HepG2 (cell line): ENCODE measurements around the gene BBC3. TPM values are rescaled to one million over a fixed set of nuclear protein-coding genes. Genes with fewer than 3 reads are reported as not detected.

Source experiments
- BCL6 ChIP-seq: IDR thresholded peaks from 2 replicates; pipeline ENCODE4 v1.6.1; 2016; ENCODE audit warnings: missing genetic modification reagents, missing compliant biosample characterization
- HOXA3 ChIP-seq: sonication (generic); formaldehyde crosslinking; IDR thresholded peaks from 2 replicates; pipeline ENCODE4 v1.5.0; 2020; ENCODE audit warnings: missing genetic modification reagents
- KDM4B ChIP-seq: sonication (generic); formaldehyde crosslinking; IDR thresholded peaks from 2 replicates; pipeline ENCODE4 v1.4.0; 2020; ENCODE audit warnings: missing genetic modification reagents
- RORA ChIP-seq: sonication (generic); formaldehyde crosslinking; IDR thresholded peaks from 2 replicates; pipeline ENCODE4 v1.5.0; 2020; ENCODE audit warnings: mild to moderate bottlenecking, missing genetic modification reagents, moderate library complexity
- SETDB1 ChIP-seq: sonication (generic); formaldehyde crosslinking; IDR thresholded peaks from 2 replicates; pipeline ENCODE4 v1.5.1; 2020; ENCODE audit warnings: missing genetic modification reagents, mild to moderate bottlenecking, borderline replicate concordance
- SP2 ChIP-seq: sonication (generic); formaldehyde crosslinking; IDR thresholded peaks from 2 replicates; pipeline ENCODE4 v1.5.1; 2020; ENCODE audit warnings: mild to moderate bottlenecking, missing genetic modification reagents
- STAG1 ChIP-seq: sonication (generic); formaldehyde crosslinking; IDR thresholded peaks from 2 replicates; pipeline ENCODE4 v1.4.0; 2020; ENCODE audit warnings: missing genetic modification reagents
- ZBTB7A ChIP-seq: sonication (generic); formaldehyde crosslinking; IDR thresholded peaks from 2 replicates; pipeline ENCODE4 v1.8.0; 2022; ENCODE audit warnings: mild to moderate bottlenecking, missing genetic modification reagents
- ZMYM3 ChIP-seq: sonication (generic); formaldehyde crosslinking; IDR thresholded peaks from 2 replicates; pipeline ENCODE4 v1.5.1; 2020; ENCODE audit warnings: mild to moderate bottlenecking, missing genetic modification reagents
- ZNF101 ChIP-seq: sonication (generic); formaldehyde crosslinking; IDR thresholded peaks from 2 replicates; pipeline ENCODE4 v1.4.0; 2020; ENCODE audit warnings: mild to moderate bottlenecking, low read depth, missing genetic modification reagents, borderline replicate concordance
- ZNF556 ChIP-seq: sonication (generic); formaldehyde crosslinking; IDR thresholded peaks from 2 replicates; pipeline ENCODE4 v1.4.0; 2020; ENCODE audit warnings: mild to moderate bottlenecking, missing genetic modification reagents, borderline replicate concordance
- ZNF749 ChIP-seq: sonication (generic); formaldehyde crosslinking; IDR thresholded peaks from 2 replicates; pipeline ENCODE4 v1.8.0; 2022; ENCODE audit warnings: mild to moderate bottlenecking, missing genetic modification reagents, moderate library complexity, borderline replicate concordance
- polyA plus RNA-seq, 8 experiments: library from polyadenylated mRNA; depleted of rRNA in 3 of 8; stranded (reverse) in 7 of 8; unstranded in 1 of 8; fragments of >200 nt; fragmentation: Illumina TruSeq in 4 of 8; extraction: Trizol in 4 of 8; gene quantifications; 2 replicates each; pipeline versions ENCODE4 v1.2.1 to v1.2.3, GENCODE V29; 2011 to 2016; ENCODE audit warnings: low read depth in 4 of 8, missing spikeins in 1 of 8, mixed read lengths in 1 of 8; ENCODE audit not compliant: insufficient read depth in 1 of 8
- total RNA-seq, 5 experiments: library from RNA; depleted of rRNA; stranded (reverse); fragments of >200 nt; fragmentation: Illumina TruSeq; extraction: Trizol; gene quantifications; 2 replicates each; pipeline ENCODE4 v1.2.3, GENCODE V29; 2016; ENCODE audit warnings: low read depth in 1 of 5
- TF ChIP-seq, protein P1 (sequence below): sonication (generic); formaldehyde crosslinking; IDR thresholded peaks from 2 replicates; pipeline ENCODE4 v1.5.0; 2020; ENCODE audit warnings: mild to moderate bottlenecking, missing genetic modification reagents
- TF ChIP-seq, protein P2 (sequence below): sonication (generic); formaldehyde crosslinking; IDR thresholded peaks from 2 replicates; pipeline ENCODE4 v1.5.0; 2020; ENCODE audit warnings: mild to moderate bottlenecking, missing genetic modification reagents, borderline replicate concordance

BBC3 gene
- total and polyA plus RNA-seq, 2 of the 13 experiments (the other 11 are each of a cell fraction or from before 2014, with no cell fraction given), result 6.1 to 8.8 TPM

DNA sequence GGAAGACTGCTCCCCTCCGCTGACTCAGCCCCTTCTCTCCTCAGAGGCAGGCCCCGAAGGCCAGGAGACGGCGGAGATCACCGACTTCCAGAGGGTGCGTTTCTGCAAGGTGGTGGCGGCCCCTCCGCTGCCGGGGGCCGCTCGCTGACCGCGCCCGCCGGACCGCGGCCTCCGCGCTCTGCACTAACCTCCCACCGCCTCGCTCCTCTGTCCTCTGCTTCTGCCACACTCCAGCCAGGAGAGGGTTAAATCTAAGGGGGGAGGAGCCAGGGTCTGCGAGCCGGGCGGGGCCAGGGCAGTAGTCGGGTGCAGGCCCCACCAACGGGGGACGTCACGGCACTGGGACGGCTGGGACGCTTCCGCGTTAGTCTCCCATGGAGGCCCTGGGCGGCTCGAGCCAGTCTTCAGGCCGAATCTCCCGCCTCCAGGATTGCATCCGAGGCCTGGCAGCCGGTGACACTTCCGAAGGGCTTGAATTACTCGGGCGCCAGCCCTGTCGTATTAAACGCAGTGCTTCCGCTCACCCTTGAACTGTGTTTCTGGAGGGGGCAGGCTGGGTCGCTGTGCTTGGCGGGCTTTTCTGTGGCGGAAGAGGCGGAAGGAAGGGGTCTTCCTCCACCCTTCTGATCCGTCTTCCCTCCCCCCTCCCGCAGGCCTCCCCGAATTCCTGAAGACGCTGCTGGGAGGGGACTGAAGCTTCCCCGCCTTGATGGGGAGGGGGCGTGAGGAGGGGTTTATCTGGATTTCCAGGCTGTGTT lies 42.5 kb upstream of the BBC3 start (continued):
- TF ChIP-seq, protein P1, sequence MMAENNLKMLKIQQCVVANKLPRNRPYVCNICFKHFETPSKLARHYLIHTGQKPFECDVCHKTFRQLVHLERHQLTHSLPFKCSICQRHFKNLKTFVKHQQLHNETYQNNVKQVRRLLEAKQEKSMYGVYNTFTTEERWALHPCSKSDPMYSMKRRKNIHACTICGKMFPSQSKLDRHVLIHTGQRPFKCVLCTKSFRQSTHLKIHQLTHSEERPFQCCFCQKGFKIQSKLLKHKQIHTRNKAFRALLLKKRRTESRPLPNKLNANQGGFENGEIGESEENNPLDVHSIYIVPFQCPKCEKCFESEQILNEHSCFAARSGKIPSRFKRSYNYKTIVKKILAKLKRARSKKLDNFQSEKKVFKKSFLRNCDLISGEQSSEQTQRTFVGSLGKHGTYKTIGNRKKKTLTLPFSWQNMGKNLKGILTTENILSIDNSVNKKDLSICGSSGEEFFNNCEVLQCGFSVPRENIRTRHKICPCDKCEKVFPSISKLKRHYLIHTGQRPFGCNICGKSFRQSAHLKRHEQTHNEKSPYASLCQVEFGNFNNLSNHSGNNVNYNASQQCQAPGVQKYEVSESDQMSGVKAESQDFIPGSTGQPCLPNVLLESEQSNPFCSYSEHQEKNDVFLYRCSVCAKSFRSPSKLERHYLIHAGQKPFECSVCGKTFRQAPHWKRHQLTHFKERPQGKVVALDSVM (CRISPR knock-in tag), result peak; percentile 84
- TF ChIP-seq ZNF101 (no peak), ZNF749 (CRISPR knock-in tag) (no peak), BCL6 (CRISPR knock-in tag) (no peak), SP2 (CRISPR knock-in tag) (no peak), ZBTB7A (CRISPR knock-in tag) (peak; percentile 61), STAG1 (CRISPR knock-in tag) (no peak), KDM4B (CRISPR knock-in tag) (0 out of 2 replicates have a peak, but pooled peaks have one; percentile 19), RORA (no peak), HOXA3 (peak; percentile 60), ZMYM3 (CRISPR knock-in tag) (peak; percentile 65), SETDB1 (no peak), ZNF556 (no peak)
- TF ChIP-seq, protein P2, sequence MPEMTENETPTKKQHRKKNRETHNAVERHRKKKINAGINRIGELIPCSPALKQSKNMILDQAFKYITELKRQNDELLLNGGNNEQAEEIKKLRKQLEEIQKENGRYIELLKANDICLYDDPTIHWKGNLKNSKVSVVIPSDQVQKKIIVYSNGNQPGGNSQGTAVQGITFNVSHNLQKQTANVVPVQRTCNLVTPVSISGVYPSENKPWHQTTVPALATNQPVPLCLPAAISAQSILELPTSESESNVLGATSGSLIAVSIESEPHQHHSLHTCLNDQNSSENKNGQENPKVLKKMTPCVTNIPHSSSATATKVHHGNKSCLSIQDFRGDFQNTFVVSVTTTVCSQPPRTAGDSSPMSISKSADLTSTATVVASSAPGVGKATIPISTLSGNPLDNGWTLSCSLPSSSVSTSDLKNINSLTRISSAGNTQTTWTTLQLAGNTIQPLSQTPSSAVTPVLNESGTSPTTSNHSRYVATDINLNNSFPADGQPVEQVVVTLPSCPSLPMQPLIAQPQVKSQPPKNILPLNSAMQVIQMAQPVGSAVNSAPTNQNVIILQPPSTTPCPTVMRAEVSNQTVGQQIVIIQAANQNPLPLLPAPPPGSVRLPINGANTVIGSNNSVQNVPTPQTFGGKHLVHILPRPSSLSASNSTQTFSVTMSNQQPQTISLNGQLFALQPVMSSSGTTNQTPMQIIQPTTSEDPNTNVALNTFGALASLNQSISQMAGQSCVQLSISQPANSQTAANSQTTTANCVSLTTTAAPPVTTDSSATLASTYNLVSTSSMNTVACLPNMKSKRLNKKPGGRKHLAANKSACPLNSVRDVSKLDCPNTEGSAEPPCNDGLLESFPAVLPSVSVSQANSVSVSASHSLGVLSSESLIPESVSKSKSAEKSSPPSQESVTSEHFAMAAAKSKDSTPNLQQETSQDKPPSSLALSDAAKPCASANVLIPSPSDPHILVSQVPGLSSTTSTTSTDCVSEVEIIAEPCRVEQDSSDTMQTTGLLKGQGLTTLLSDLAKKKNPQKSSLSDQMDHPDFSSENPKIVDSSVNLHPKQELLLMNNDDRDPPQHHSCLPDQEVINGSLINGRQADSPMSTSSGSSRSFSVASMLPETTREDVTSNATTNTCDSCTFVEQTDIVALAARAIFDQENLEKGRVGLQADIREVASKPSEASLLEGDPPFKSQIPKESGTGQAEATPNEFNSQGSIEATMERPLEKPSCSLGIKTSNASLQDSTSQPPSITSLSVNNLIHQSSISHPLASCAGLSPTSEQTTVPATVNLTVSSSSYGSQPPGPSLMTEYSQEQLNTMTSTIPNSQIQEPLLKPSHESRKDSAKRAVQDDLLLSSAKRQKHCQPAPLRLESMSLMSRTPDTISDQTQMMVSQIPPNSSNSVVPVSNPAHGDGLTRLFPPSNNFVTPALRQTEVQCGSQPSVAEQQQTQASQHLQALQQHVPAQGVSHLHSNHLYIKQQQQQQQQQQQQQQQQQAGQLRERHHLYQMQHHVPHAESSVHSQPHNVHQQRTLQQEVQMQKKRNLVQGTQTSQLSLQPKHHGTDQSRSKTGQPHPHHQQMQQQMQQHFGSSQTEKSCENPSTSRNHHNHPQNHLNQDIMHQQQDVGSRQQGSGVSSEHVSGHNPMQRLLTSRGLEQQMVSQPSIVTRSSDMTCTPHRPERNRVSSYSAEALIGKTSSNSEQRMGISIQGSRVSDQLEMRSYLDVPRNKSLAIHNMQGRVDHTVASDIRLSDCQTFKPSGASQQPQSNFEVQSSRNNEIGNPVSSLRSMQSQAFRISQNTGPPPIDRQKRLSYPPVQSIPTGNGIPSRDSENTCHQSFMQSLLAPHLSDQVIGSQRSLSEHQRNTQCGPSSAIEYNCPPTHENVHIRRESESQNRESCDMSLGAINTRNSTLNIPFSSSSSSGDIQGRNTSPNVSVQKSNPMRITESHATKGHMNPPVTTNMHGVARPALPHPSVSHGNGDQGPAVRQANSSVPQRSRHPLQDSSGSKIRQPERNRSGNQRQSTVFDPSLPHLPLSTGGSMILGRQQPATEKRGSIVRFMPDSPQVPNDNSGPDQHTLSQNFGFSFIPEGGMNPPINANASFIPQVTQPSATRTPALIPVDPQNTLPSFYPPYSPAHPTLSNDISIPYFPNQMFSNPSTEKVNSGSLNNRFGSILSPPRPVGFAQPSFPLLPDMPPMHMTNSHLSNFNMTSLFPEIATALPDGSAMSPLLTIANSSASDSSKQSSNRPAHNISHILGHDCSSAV (CRISPR knock-in tag), result no peak
